H9 (cell line): ENCODE data around the gene KCNV2. TPM values are rescaled to one million over a fixed set of nuclear protein-coding genes. Genes with fewer than 3 reads are reported as not detected.

Source experiments
- DNase-seq: peaks from one replicate; pipeline ENCODE4 v3.0.0-alpha.2; 2017
- H2AFZ ChIP-seq: one replicate; pipeline ENCODE4 v1.6.1; 2013; ENCODE audit warnings: mild to moderate bottlenecking, low read length, control low read depth, moderate library complexity
- H2AK5ac ChIP-seq: 2 replicates; pipeline ENCODE4 v1.6.1; 2013; ENCODE audit warnings: low read length, control low read depth, mixed read lengths; ENCODE audit not compliant: insufficient read length
- H2BK120ac ChIP-seq: one replicate; pipeline ENCODE4 v1.6.1; 2013; ENCODE audit warnings: low read depth, mild to moderate bottlenecking, low read length, control low read depth, inconsistent platforms; ENCODE audit not compliant: poor library complexity, severe bottlenecking
- H2BK12ac ChIP-seq: 2 replicates; pipeline ENCODE4 v1.6.1; 2013; ENCODE audit warnings: low read length, control low read depth, mixed read lengths, low read depth; ENCODE audit not compliant: insufficient read length
- H2BK15ac ChIP-seq: 2 replicates; pipeline ENCODE4 v1.6.1; 2013; ENCODE audit warnings: low read depth, low read length, control low read depth
- H2BK20ac ChIP-seq: one replicate; pipeline ENCODE4 v1.6.1; 2013; ENCODE audit warnings: low read depth, mild to moderate bottlenecking, low read length, control low read depth, inconsistent platforms; ENCODE audit not compliant: poor library complexity, severe bottlenecking
- H2BK5ac ChIP-seq: 2 replicates; pipeline ENCODE4 v1.6.1; 2013; ENCODE audit warnings: low read length, control low read depth, mixed read lengths; ENCODE audit not compliant: insufficient read length
- H3K14ac ChIP-seq: 2 replicates; pipeline ENCODE4 v1.6.1; 2013; ENCODE audit warnings: low read length, control low read depth; ENCODE audit not compliant: insufficient read depth
- H3K18ac ChIP-seq: 2 replicates; pipeline ENCODE4 v1.6.1; 2013; ENCODE audit warnings: low read depth, mild to moderate bottlenecking, mixed read lengths, low read length, control low read depth; ENCODE audit not compliant: insufficient read length
- H3K23ac ChIP-seq: 2 replicates; pipeline ENCODE4 v1.6.1; 2013; ENCODE audit warnings: low read length, control low read depth, mixed read lengths, low read depth; ENCODE audit not compliant: insufficient read length
- H3K23me2 ChIP-seq: 2 replicates; pipeline ENCODE4 v1.6.1; 2013; ENCODE audit warnings: low read depth, mild to moderate bottlenecking, mixed read lengths, low read length, control low read depth; ENCODE audit not compliant: insufficient read length, poor library complexity, severe bottlenecking
- H3K27ac ChIP-seq: 2 replicates; pipeline ENCODE4 v1.5.1; 2013; ENCODE audit warnings: low read length, control low read depth, mixed read lengths, low read depth; ENCODE audit not compliant: insufficient read length
- H3K27me3 ChIP-seq: 2 replicates; pipeline ENCODE4 v1.6.1; 2013; ENCODE audit warnings: low read length, control low read depth, inconsistent platforms; ENCODE audit not compliant: insufficient read depth
- H3K4ac ChIP-seq: 2 replicates; pipeline ENCODE4 v1.6.1; 2013; ENCODE audit warnings: low read depth, mild to moderate bottlenecking, control low read depth, inconsistent platforms, low read length, moderate library complexity
- H3K4me1 ChIP-seq: 2 replicates; pipeline ENCODE4 v1.6.1; 2013; ENCODE audit warnings: low read length, control low read depth, inconsistent platforms; ENCODE audit not compliant: insufficient read depth
- H3K4me2 ChIP-seq: 2 replicates; pipeline ENCODE4 v1.6.1; 2013; ENCODE audit warnings: low read length, control low read depth, mixed read lengths; ENCODE audit not compliant: insufficient read length, insufficient read depth
- H3K56ac ChIP-seq: 2 replicates; pipeline ENCODE4 v1.6.1; 2013; ENCODE audit warnings: low read depth, mild to moderate bottlenecking, mixed read lengths, low read length, control low read depth; ENCODE audit not compliant: insufficient read length
- H3K79me1 ChIP-seq: 2 replicates; pipeline ENCODE4 v1.6.1; 2013; ENCODE audit warnings: low read depth, mild to moderate bottlenecking, moderate library complexity, low read length, control low read depth, inconsistent platforms; ENCODE audit not compliant: insufficient read depth, poor library complexity, severe bottlenecking
- H3K79me2 ChIP-seq: 2 replicates; pipeline ENCODE4 v1.6.1; 2013; ENCODE audit warnings: low read length, control low read depth, inconsistent platforms; ENCODE audit not compliant: insufficient read depth
- H3K9ac ChIP-seq: 2 replicates; pipeline ENCODE4 v1.6.1; 2013; ENCODE audit warnings: low read length, control low read depth, mixed read lengths; ENCODE audit not compliant: insufficient read length; ENCODE audit errors: extremely low read depth
- H3K9me3 ChIP-seq: one replicate; pipeline ENCODE4 v1.6.1; 2013; ENCODE audit warnings: low read depth, low read length, inconsistent platforms; ENCODE audit not compliant: control insufficient read depth
- H3T11ph ChIP-seq: one replicate; pipeline ENCODE4 v1.6.1; 2013; ENCODE audit warnings: mild to moderate bottlenecking, low read length, control low read depth, inconsistent platforms
- H4K20me1 ChIP-seq: one replicate; pipeline ENCODE4 v1.6.1; 2013; ENCODE audit not compliant: control insufficient read depth, insufficient read length, insufficient read depth
- H4K5ac ChIP-seq: 2 replicates; pipeline ENCODE4 v1.6.1; 2013; ENCODE audit warnings: low read depth, mild to moderate bottlenecking, mixed read lengths, low read length, control low read depth; ENCODE audit not compliant: insufficient read length
- H4K8ac ChIP-seq: replicated peaks from 2 replicates; pipeline ENCODE4 v1.6.1; 2013; ENCODE audit warnings: low read length, control low read depth, mixed read lengths, low read depth; ENCODE audit not compliant: insufficient read length
- H4K91ac ChIP-seq: 2 replicates; pipeline ENCODE4 v1.6.1; 2013; ENCODE audit warnings: low read depth, mild to moderate bottlenecking, moderate library complexity, mixed read lengths, low read length, control low read depth; ENCODE audit not compliant: insufficient read length
- H3K27ac Mint-ChIP-seq, 3 experiments: 2 replicates in 2 of 3; 3 replicates in 1 of 3; pipeline ENCODE4 v1.8.0; 2020 to 2021; ENCODE audit warnings: mixed read lengths in 3 of 3, mild to moderate bottlenecking in 1 of 3, moderate library complexity in 1 of 3
- H3K27me3 Mint-ChIP-seq: 2 replicates; pipeline ENCODE4 v1.8.0; 2021; ENCODE audit warnings: low read depth, mild to moderate bottlenecking, moderate library complexity, mixed read lengths
- H3K36me3 Mint-ChIP-seq, 3 experiments: 2 replicates in 2 of 3; 3 replicates in 1 of 3; pipeline ENCODE4 v1.8.0; 2020 to 2021; ENCODE audit warnings: low read depth in 3 of 3, mixed read lengths in 3 of 3; ENCODE audit not compliant: insufficient read depth in 1 of 3
- H3K4me1 Mint-ChIP-seq, 2 experiments: 2 replicates each; pipeline ENCODE4 v1.8.0; 2020; ENCODE audit warnings: mixed read lengths in 2 of 2
- H3K4me3 Mint-ChIP-seq, 2 experiments: 2 replicates in 1 of 2; 3 replicates in 1 of 2; pipeline ENCODE4 v1.8.0; 2020 to 2021; ENCODE audit warnings: mild to moderate bottlenecking in 2 of 2, mixed read lengths in 2 of 2, moderate library complexity in 1 of 2
- H3K9me3 Mint-ChIP-seq, 2 experiments: 2 replicates in 1 of 2; 3 replicates in 1 of 2; pipeline ENCODE4 v1.8.0; 2020; ENCODE audit warnings: mild to moderate bottlenecking in 2 of 2, mixed read lengths in 2 of 2, moderate library complexity in 1 of 2
- WGBS: extraction: QIAGEN DNeasy Blood & Tissue Kit; methylation state at CpG from one replicate; pipeline ENCODE4 v1.1.7; 2013; ENCODE audit warnings: missing lambda C conversion rate, low lambda C conversion rate, mixed read lengths; ENCODE audit not compliant: insufficient read length; ENCODE audit errors: extremely low coverage; 5-methylcytosine and 5-hydroxymethylcytosine counted together
- total RNA-seq: library from RNA; stranded (reverse); gene quantifications from 2 replicates; pipeline ENCODE4 v1.2.1, GENCODE V29; 2021
- TF ChIP-seq, protein P1 (sequence below): fragments of 200-600 bp; sonication (generic); conservative IDR thresholded peaks from 3 replicates; pipeline ENCODE4 v1.8.0; 2021; ENCODE audit warnings: antibody characterized with exemption, mild to moderate bottlenecking

KCNV2 gene
- total RNA-seq, 1 experiment from 2014 or later: not detected

DNA sequence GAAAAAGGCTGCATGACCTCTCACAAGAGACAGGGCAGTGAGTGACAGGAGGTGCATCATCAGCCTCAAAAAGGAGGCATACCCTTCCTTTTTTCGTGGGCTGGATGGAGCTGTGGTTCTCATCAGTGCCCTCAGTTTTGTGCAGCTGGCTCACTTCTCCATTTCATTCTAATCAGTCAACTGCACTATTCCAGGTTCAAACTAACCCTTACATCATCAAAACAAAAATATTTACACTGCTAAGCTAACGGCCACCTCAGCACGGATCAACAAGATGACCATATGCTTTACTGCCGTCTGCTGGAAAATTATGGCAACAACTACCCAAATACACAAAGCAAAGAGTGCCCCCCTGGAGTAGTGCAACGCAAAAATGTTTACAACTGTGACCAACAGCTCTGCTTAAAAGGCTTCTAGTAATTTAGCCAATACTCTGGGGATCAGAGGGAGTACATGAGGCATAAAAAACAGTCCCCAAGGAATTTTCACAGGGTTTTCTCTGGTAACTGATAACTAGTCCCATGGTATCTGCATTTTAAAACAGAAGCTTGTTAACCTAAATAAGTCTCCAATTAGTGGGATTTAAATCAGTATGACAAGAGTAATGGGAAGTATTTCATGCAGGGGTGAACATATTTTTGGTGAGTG lies 10.8 kb downstream of the KCNV2 start:
- no peak overlapping the region for H3K4ac ChIP-seq
- no peak overlapping the region for H2BK20ac ChIP-seq
- no peak overlapping the region for H2BK12ac ChIP-seq
- Mint-ChIP-seq H3K36me3 (no peaks in the 10 kb centered on the region), H3K9me3 (no peaks in the 10 kb centered on the region), H3K4me3 (no peak overlapping the region), H3K4me1 (peaks cover 18 to 20% of the 10 kb centered on the region in 2 experiments), H3K27me3 (no peaks in the 10 kb centered on the region), H3K27ac (peak overlapping the region in 2 of 3 experiments; percentile 27 to 56; a peak in 3 of 7 replicates)
- no peak overlapping the region for H3K9ac ChIP-seq
- TF ChIP-seq, protein P1, sequence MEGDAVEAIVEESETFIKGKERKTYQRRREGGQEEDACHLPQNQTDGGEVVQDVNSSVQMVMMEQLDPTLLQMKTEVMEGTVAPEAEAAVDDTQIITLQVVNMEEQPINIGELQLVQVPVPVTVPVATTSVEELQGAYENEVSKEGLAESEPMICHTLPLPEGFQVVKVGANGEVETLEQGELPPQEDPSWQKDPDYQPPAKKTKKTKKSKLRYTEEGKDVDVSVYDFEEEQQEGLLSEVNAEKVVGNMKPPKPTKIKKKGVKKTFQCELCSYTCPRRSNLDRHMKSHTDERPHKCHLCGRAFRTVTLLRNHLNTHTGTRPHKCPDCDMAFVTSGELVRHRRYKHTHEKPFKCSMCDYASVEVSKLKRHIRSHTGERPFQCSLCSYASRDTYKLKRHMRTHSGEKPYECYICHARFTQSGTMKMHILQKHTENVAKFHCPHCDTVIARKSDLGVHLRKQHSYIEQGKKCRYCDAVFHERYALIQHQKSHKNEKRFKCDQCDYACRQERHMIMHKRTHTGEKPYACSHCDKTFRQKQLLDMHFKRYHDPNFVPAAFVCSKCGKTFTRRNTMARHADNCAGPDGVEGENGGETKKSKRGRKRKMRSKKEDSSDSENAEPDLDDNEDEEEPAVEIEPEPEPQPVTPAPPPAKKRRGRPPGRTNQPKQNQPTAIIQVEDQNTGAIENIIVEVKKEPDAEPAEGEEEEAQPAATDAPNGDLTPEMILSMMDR: peak; percentile 67
- no peak overlapping the region for H3K56ac ChIP-seq
- H2BK120ac ChIP-seq: no peak overlapping the region
- WGBS: no CpG with 5 or more reads among the region's 5 CpGs
- no peak overlapping the region for H4K91ac ChIP-seq
- H3K27me3 ChIP-seq: no peaks in the 10 kb centered on the region
- H3K4me2 ChIP-seq: no peak overlapping the region
- no peaks in the 10 kb centered on the region for H3K79me2 ChIP-seq
- no peaks in the 10 kb centered on the region for H3K4me1 ChIP-seq
- H3T11ph ChIP-seq: no peak overlapping the region
- H3K18ac ChIP-seq: no peak overlapping the region
- no peaks in the 10 kb centered on the region for H3K23me2 ChIP-seq
- H3K27ac ChIP-seq: no peak overlapping the region
- no peaks in the 10 kb centered on the region for H3K79me1 ChIP-seq
- H2AFZ ChIP-seq: no peak overlapping the region
- H3K23ac ChIP-seq: no peak overlapping the region
- no peak for DNase-seq
- no peak overlapping the region for H3K14ac ChIP-seq
- no peaks in the 10 kb centered on the region for H3K9me3 ChIP-seq
- H2AK5ac ChIP-seq: no peak overlapping the region
- H2BK15ac ChIP-seq: no peak overlapping the region
- H4K8ac ChIP-seq: no peak overlapping the region
- no peak overlapping the region for H4K5ac ChIP-seq
- no peaks in the 10 kb centered on the region for H4K20me1 ChIP-seq
- H2BK5ac ChIP-seq: no peak overlapping the region
